ENCODE measurements around the gene CTNNBL1. TPM values are rescaled to one million over a fixed set of nuclear protein-coding genes. Genes with fewer than 3 reads are reported as not detected.

The CTNNBL1 gene
- total and polyA plus RNA-seq, 2 experiments from 2014 or later: 36.3 to 68.7 TPM

- no peak for TF ChIP-seq ZNF462 (CRISPR knock-in tag; IDR thresholded peaks at IDR 0.05)
- no peak for TF ChIP-seq CREB1 (CRISPR knock-in tag; IDR thresholded peaks at IDR 0.05; ENCODE audit: low read depth)
- TF ChIP-seq REST (IDR thresholded peaks at IDR 0.05; ENCODE audit: unreplicated experiment): no peak
- TF ChIP-seq JUNB (IDR thresholded peaks at IDR 0.05; ENCODE audit: unreplicated experiment): no peak
These were observed 33.4 kb downstream of the CTNNBL1 start (continued) for GRCh38 chr20:37726971-37727956.

Measured in GM23338 (cell line).